PC-9 (cell line): ENCODE measurements around the gene EVC. TPM values are rescaled to one million over a fixed set of nuclear protein-coding genes. Genes with fewer than 3 reads are reported as not detected.

Source experiments
- BruUV-seq: library from RNA; stranded (reverse); fragments of 400-500 nt; replicated peaks from 2 replicates; lab custom pipeline; 2021; lab: Mats Ljungman, UMichigan
- CTCF ChIA-PET: fragments of 300-600 bp; sonication (Branson Sonifier 250); formaldehyde crosslinking; loops from one replicate; lab custom pipeline; 2022; ENCODE audit warnings: antibody characterized with exemption; lab: Charles Lee
- POLR2A ChIA-PET: fragments of 300-600 bp; sonication (Branson Sonifier 250); formaldehyde crosslinking; loops from one replicate; lab custom pipeline; 2022; ENCODE audit warnings: antibody characterized with exemption; ENCODE audit not compliant: unreplicated experiment; lab: Charles Lee
- DNase-seq, 2 experiments: peaks; one replicate each; pipeline versions ENCODE4 v3.0.0 to v3.0.0-alpha.2; 2015 to 2022; ENCODE audit warnings: mixed read lengths in 1 of 2
- H2AFZ ChIP-seq: fragments of 200-600 bp; sonication (generic); 2 replicates; pipeline ENCODE4 v1.8.1; 2017; ENCODE audit warnings: antibody characterized with exemption
- H3F3A ChIP-seq: fragments of 200-600 bp; sonication (generic); 2 replicates; pipeline ENCODE4 v1.8.1; 2017; ENCODE audit warnings: antibody characterized with exemption, mild to moderate bottlenecking, low read depth; ENCODE audit not compliant: insufficient read depth
- H3K27ac ChIP-seq: fragments of 200-600 bp; sonication (generic); 2 replicates; pipeline ENCODE4 v1.6.1; 2016; ENCODE audit warnings: mixed run types
- H3K27me3 ChIP-seq: fragments of 200-600 bp; sonication (generic); 2 replicates; pipeline ENCODE4 v1.6.1; 2016; ENCODE audit warnings: low read depth, mixed run types; ENCODE audit not compliant: insufficient read depth
- H3K36me3 ChIP-seq: fragments of 200-600 bp; sonication (generic); 2 replicates; pipeline ENCODE4 v1.6.1; 2016; ENCODE audit warnings: low read depth, mixed run types
- H3K4me1 ChIP-seq: fragments of 200-600 bp; sonication (generic); replicated peaks from 2 replicates; pipeline ENCODE4 v1.6.1; 2016; ENCODE audit warnings: mixed run types; ENCODE audit not compliant: insufficient read depth
- H3K4me2 ChIP-seq: fragments of 200-600 bp; sonication (generic); 2 replicates; pipeline ENCODE4 v1.6.1; 2017; ENCODE audit warnings: mixed run types
- H3K4me3 ChIP-seq: fragments of 200-600 bp; sonication (generic); 2 replicates; pipeline ENCODE4 v1.6.1; 2016; ENCODE audit warnings: mixed run types
- H3K79me2 ChIP-seq: fragments of 200-600 bp; sonication (generic); 2 replicates; pipeline ENCODE4 v1.6.1; 2017; ENCODE audit warnings: low read depth, mixed run types
- H3K9me2 ChIP-seq: fragments of 200-600 bp; sonication (generic); 2 replicates; pipeline ENCODE4 v1.8.1; 2017; ENCODE audit warnings: mild to moderate bottlenecking; ENCODE audit not compliant: insufficient read depth
- H3K9me3 ChIP-seq: fragments of 200-600 bp; sonication (generic); 2 replicates; pipeline ENCODE4 v1.8.1; 2016; ENCODE audit warnings: low read depth; ENCODE audit not compliant: insufficient read depth
- H4K20me1 ChIP-seq: fragments of 200-600 bp; sonication (generic); 2 replicates; pipeline ENCODE4 v1.8.1; 2017; ENCODE audit not compliant: insufficient read depth
- CTCF ChIP-seq: fragments of 200-600 bp; sonication (generic); conservative IDR thresholded peaks from 2 replicates; pipeline ENCODE4 v1.6.1; 2017; ENCODE audit warnings: mixed run types, antibody characterized with exemption, mild to moderate bottlenecking, moderate library complexity
- EZH2 ChIP-seq: fragments of 200-600 bp; sonication (generic); IDR thresholded peaks from 2 replicates; pipeline ENCODE4 v1.8.0; 2017; ENCODE audit warnings: antibody characterized with exemption, low read depth
- intact Hi-C: fragments of 100-400 bp; cut with micrococcal nuclease; formaldehyde crosslinking; loops from one replicate; pipeline ENCODE4 v1.10.0; 2022; ENCODE audit not compliant: unreplicated experiment
- total RNA-seq: library from RNA; stranded (reverse); gene quantifications from 2 replicates; pipeline ENCODE4 v1.2.3, GENCODE V29; 2021

The EVC gene
- total RNA-seq, 1 experiment from 2014 or later, result 14.0 TPM

- BruUV-seq, result no TSS peak
- intact Hi-C loops, result no loop called here
- Histone ChIP-seq H3K9me3 (no peaks in the 10 kb centered on the region), H3K9me2 (no peaks in the 10 kb centered on the region), H3K27ac (no peak overlapping the region), H3K4me2 (no peak overlapping the region), H3K4me1 (no peaks in the 10 kb centered on the region), H3K36me3 (no peaks in the 10 kb centered on the region), H3K27me3 (no peaks in the 10 kb centered on the region), H2AFZ (no peak overlapping the region), H3K79me2 (no peaks in the 10 kb centered on the region), H4K20me1 (no peaks in the 10 kb centered on the region), H3F3A (no peaks in the 10 kb centered on the region), H3K4me3 (no peak overlapping the region)
- TF ChIP-seq EZH2 (no peak), CTCF (no peak)
- CTCF ChIA-PET, result no interaction called here
- POLR2A ChIA-PET, result no interaction called here
- DNase-seq, result no peak
Observed at GRCh38 chr4:5730436-5730835, 19.4 kb downstream of the EVC start.

GRCh38 chr4:5730993-5731990 lies 20.3 kb downstream of the EVC start:
- no peaks in the 10 kb centered on the region for H3K4me1 ChIP-seq
- ChIA-PET POLR2A (no interaction called here), CTCF (no interaction called here)
- no peaks in the 10 kb centered on the region for H3K27me3 ChIP-seq
- DNase-seq, result no peak
- BruUV-seq, result no TSS peak
- intact Hi-C loops, result no loop called here
- H3K27ac ChIP-seq, result no peak overlapping the region
- no peak overlapping the region for H3K4me2 ChIP-seq
- no peaks in the 10 kb centered on the region for H4K20me1 ChIP-seq
- no peak overlapping the region for H3K4me3 ChIP-seq
- no peaks in the 10 kb centered on the region for H3F3A ChIP-seq
- no peak overlapping the region for H2AFZ ChIP-seq
- H3K79me2 ChIP-seq, result no peaks in the 10 kb centered on the region
- no peaks in the 10 kb centered on the region for H3K9me3 ChIP-seq
- H3K36me3 ChIP-seq, result no peaks in the 10 kb centered on the region
- no peak for TF ChIP-seq EZH2
- TF ChIP-seq CTCF, result no peak
- no peaks in the 10 kb centered on the region for H3K9me2 ChIP-seq

GRCh38 chr4:5732158-5732557 lies 21.2 kb downstream of the EVC start:
- Histone ChIP-seq H3K4me3 (no peak overlapping the region), H3K36me3 (no peaks in the 10 kb centered on the region), H3K9me2 (no peaks in the 10 kb centered on the region), H2AFZ (no peak overlapping the region), H3F3A (no peaks in the 10 kb centered on the region), H3K9me3 (no peaks in the 10 kb centered on the region), H3K4me2 (no peak overlapping the region), H3K79me2 (no peaks in the 10 kb centered on the region), H3K27ac (no peak overlapping the region), H3K27me3 (no peaks in the 10 kb centered on the region), H4K20me1 (no peaks in the 10 kb centered on the region), H3K4me1 (no peaks in the 10 kb centered on the region)
- ChIA-PET POLR2A (no interaction called here), CTCF (no interaction called here)
- DNase-seq, result no peak
- no TSS peak for BruUV-seq
- TF ChIP-seq CTCF (no peak), EZH2 (no peak)
- intact Hi-C loops, result no loop called here
